HT1080 (cell line): ENCODE data around the gene EXOC6B. TPM values are rescaled to one million over a fixed set of nuclear protein-coding genes. Genes with fewer than 3 reads are reported as not detected.
A peak's percentile ranks its signal among the peaks of the same experiment; 100 is the strongest.

ENCODE experiments used
- DNase-seq: peaks from one replicate; pipeline ENCODE4 v3.0.0-alpha.2; 2015; ENCODE audit warnings: low read depth
- total RNA-seq: library from RNA; depleted of rRNA; stranded (reverse); fragments of >200 nt; shearing (Covaris generic); gene quantifications from 2 replicates; pipeline ENCODE4 v1.2.3, GENCODE V29; 2014

Gene EXOC6B
- total RNA-seq, 1 experiment from 2014 or later: 6.8 TPM

GRCh38 chr2:72289736-72290135 is 536.1 kb downstream of the EXOC6B start:
- no peak for DNase-seq

GRCh38 chr2:72289283-72289682 is 536.5 kb downstream of the EXOC6B start:
- no peak for DNase-seq

GRCh38 chr2:72278046-72278445 is 547.8 kb downstream of the EXOC6B start:
- peak; percentile 79 for DNase-seq

- no peak for DNase-seq
Observed at GRCh38 chr2:72276876-72277275, 549.0 kb downstream of the EXOC6B start.

GRCh38 chr2:72276356-72276755 is 549.5 kb downstream of the EXOC6B start:
- DNase-seq: no peak

GRCh38 chr2:72275084-72275483 is 550.7 kb downstream of the EXOC6B start:
- no peak for DNase-seq

- no peak for DNase-seq
Observed at GRCh38 chr2:72274380-72274797, 551.4 kb downstream of the EXOC6B start.

- no peak for DNase-seq
Observed at GRCh38 chr2:72273384-72273783, 552.4 kb downstream of the EXOC6B start.

- DNase-seq: no peak
Observed at GRCh38 chr2:72271766-72272641, 553.8 kb downstream of the EXOC6B start.

GRCh38 chr2:72271276-72271614 is 554.6 kb downstream of the EXOC6B start:
- DNase-seq: no peak

GRCh38 chr2:72270556-72271275 is 555.1 kb downstream of the EXOC6B start:
- DNase-seq: no peak

- DNase-seq: no peak
Observed at GRCh38 chr2:72263776-72264060, 562.1 kb downstream of the EXOC6B start.

GRCh38 chr2:72263043-72263775 is 562.6 kb downstream of the EXOC6B start:
- no peak for DNase-seq

GRCh38 chr2:72261076-72261475 is 564.8 kb downstream of the EXOC6B start:
- no peak for DNase-seq

- DNase-seq: no peak
Observed at GRCh38 chr2:72255540-72255939, 570.3 kb downstream of the EXOC6B start.

GRCh38 chr2:72254831-72255451 is 570.9 kb downstream of the EXOC6B start:
- DNase-seq: no peak

- no peak for DNase-seq
Observed at GRCh38 chr2:72238311-72238710, 587.5 kb downstream of the EXOC6B start.

- no peak for DNase-seq
Observed at GRCh38 chr2:72237549-72237948, 588.3 kb downstream of the EXOC6B start.

GRCh38 chr2:72236445-72237067 is 589.3 kb downstream of the EXOC6B start:
- DNase-seq: peak; percentile 71

GRCh38 chr2:72235497-72236415 is 590.1 kb downstream of the EXOC6B start:
- DNase-seq: no peak
